GM19438 (cell line): Measurements from ENCODE around the gene CCDC12.
"Not testable (repeated sequence)": the region's sequence is repeated elsewhere in the genome, so short reads cannot be mapped to it uniquely, and the experiment has no call there.

ENCODE experiments used
- ATAC-seq: cut with Tn5 transposase; IDR thresholded peaks from one replicate; pipeline ENCODE4 v1.9.1; 2021; ENCODE audit warnings: low read depth; ENCODE audit not compliant: unreplicated experiment

Gene CCDC12

GRCh38 chr3:46927718-46928073 is 48.8 kb downstream of the CCDC12 start:
- ATAC-seq = no peak

- ATAC-seq = peak; percentile 59
Observed at GRCh38 chr3:46926871-46927717, 49.5 kb downstream of the CCDC12 start.

- ATAC-seq = no peak
Observed at GRCh38 chr3:46926447-46926846, 50.1 kb downstream of the CCDC12 start.

GRCh38 chr3:46926039-46926438 is 50.5 kb downstream of the CCDC12 start:
- ATAC-seq = no peak

GRCh38 chr3:46925585-46925934 is 51.0 kb downstream of the CCDC12 start:
- ATAC-seq = no peak

- no peak for ATAC-seq
Observed at GRCh38 chr3:46924921-46925584, 51.5 kb downstream of the CCDC12 start.

- no peak for ATAC-seq
Observed at GRCh38 chr3:46923559-46924350, 52.8 kb downstream of the CCDC12 start.

- ATAC-seq = no peak
Observed at GRCh38 chr3:46922871-46923558, 53.5 kb downstream of the CCDC12 start.

- no peak for ATAC-seq
Observed at GRCh38 chr3:46922426-46922825, 54.1 kb downstream of the CCDC12 start.

GRCh38 chr3:46921871-46922271 is 54.7 kb downstream of the CCDC12 start:
- ATAC-seq = no peak

- no peak for ATAC-seq
Observed at GRCh38 chr3:46921041-46921440, 55.5 kb downstream of the CCDC12 start.

- no peak for ATAC-seq
Observed at GRCh38 chr3:46918634-46919033, 57.9 kb downstream of the CCDC12 start.

- ATAC-seq = no peak
Observed at GRCh38 chr3:46918202-46918601, 58.3 kb downstream of the CCDC12 start.

- no peak for ATAC-seq
Observed at GRCh38 chr3:46917257-46917656, 59.3 kb downstream of the CCDC12 start.

- ATAC-seq = no peak
Observed at GRCh38 chr3:46916799-46917198, 59.7 kb downstream of the CCDC12 start.

GRCh38 chr3:46916278-46916677 is 60.3 kb downstream of the CCDC12 start:
- ATAC-seq = no peak

- ATAC-seq = no peak
Observed at GRCh38 chr3:46915297-46915822, 61.2 kb downstream of the CCDC12 start.

- no peak for ATAC-seq
Observed at GRCh38 chr3:46914849-46915248, 61.7 kb downstream of the CCDC12 start.

GRCh38 chr3:46913644-46914043 is 62.9 kb downstream of the CCDC12 start:
- ATAC-seq = no peak

- no peak for ATAC-seq
Observed at GRCh38 chr3:46912986-46913385, 63.6 kb downstream of the CCDC12 start.

GRCh38 chr3:46910914-46911313 is 65.6 kb downstream of the CCDC12 start:
- ATAC-seq = not testable (repeated sequence)
